HG02763 (cell line): ENCODE measurements around the gene RAD9B.
"Not testable (repeated sequence)": the region's sequence is repeated elsewhere in the genome, so short reads cannot be mapped to it uniquely, and the experiment has no call there.

Experiments
- ATAC-seq: cut with Tn5 transposase; IDR thresholded peaks from one replicate; pipeline ENCODE4 v1.9.1; 2021; ENCODE audit warnings: mild to moderate bottlenecking, moderate library complexity; ENCODE audit not compliant: unreplicated experiment

Gene RAD9B

GRCh38 chr12:110520876-110521712 lies 19.0 kb downstream of the RAD9B start:
- ATAC-seq = not testable (repeated sequence)

DNA sequence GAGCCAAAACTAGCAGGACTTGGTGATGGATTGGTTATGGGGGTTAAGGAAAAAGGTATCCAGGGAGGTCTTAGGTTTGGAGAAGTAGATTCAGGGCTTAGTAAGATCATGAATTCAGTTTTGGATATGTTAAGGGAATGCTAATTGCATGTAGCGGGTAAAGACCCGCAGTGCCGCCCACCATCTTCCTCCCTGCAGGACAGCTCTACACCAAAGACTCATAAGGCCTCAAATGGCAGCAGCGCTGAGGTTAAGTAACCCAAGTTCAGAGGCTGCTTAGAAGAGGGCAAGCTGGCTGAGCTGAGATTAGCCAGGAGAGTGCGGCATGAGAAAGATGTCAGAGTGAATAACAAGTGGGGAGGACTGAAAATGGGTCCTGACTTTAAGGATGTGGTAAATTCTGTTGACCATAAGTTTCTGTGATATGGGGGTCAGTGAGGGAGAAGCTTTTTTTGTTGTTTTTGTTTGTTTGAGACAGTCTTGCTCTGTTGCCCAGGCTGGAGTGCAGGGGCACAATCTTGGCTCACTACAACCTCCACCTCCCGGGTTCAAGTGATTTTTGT lies 26.2 kb downstream of the RAD9B start:
- ATAC-seq = no peak

DNA sequence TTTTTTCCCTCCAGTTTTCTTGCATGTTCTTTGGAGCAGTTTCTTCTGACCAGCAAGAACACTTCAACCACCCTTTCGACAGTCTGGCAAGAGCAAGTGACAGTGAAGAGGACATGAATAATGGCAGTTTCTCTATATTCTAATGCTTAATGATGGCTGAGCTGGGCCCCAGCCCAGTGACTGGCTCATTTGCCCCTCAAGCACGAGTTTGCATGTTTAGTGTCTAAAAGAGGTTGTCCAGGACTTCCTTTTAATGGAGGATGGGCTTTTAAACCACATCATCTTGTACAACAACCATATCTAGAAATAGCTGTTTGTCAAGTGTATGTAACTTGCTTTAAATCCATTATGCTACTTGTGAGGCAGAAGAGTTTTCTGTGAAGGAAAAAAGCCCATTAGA lies 28.4 kb downstream of the RAD9B start:
- no peak for ATAC-seq

DNA sequence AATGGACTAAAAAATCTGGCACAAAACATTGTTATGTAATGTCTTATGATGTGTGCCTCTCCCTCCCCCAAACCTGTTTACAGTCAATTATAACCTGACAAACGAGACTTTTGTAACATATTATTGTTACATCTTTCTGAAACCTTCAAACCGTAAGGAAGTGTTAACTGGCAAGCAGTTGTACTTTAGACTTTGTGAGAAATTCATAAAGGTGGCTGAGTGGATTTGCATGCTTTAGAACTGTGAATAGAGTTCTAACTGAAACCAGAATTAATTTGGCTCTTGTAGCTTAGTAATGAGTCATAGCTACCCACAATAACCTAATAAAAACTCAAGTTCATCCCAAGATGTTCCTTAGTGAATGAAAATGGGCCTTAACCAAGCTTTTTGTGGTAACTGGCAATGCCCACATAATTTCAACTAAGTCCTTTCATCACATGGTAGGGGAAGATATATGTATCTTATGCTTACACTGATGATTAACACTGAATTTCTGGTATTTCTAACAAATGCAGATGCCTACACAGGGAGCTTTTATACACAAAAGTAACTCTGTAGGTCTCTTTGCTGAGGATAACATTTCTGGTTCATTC lies 29.7 kb downstream of the RAD9B start:
- peak; percentile 79 for ATAC-seq

DNA sequence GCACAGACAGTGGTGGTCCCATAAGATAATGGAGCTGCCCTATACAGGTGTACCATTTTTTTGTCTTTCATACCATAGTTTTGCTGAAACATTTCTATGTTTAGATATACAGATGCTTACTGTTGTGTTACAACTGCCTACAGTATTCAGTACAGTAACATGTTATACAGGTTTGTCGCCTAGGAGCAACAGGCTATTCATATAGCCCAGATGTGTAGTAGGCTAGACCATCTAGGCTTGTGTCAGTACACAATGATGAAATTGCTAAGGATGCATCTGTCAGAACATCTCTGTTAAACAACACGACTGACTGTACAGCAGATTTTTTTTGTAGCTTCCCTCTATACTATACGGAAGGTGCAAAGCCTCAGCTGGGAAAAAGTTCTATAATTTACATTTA lies 30.5 kb downstream of the RAD9B start:
- ATAC-seq = no peak

DNA sequence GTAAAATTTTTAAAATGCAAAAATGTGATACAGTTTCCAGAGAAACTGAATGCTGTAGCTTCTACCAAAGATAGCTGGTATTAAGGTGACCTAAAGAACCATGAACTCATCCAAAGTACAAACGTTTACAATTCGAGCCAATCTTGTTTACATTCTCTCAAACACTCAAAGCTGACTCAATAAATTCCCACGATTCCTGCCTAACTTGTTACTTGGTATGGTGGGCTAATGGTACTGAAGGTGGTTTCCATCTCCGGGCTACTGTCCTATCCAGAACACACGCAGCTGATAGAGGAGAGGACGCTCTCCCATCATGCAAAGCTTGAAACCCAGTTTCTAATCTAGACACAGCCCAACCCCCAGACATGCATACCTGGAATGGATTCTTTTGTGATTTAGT lies 31.5 kb downstream of the RAD9B start:
- no peak for ATAC-seq

DNA sequence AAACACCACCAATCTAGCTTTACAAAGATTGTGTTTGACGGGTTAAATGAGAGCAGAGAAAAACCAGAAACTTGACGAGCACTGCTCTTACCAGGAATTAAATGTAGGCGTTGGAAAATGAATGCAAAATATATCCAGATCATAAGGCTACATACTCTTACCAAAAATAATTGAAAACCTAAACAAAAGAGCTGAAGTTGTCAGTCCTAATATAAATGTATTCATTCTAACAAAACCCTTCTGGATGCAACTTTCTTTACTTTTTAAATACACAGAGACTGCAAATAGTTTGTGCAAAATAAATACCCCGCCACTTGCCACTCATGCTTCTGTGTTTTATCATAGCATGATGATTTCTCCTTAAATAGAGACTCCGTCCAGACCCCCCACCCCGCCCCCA lies 32.7 kb downstream of the RAD9B start:
- ATAC-seq = no peak

DNA sequence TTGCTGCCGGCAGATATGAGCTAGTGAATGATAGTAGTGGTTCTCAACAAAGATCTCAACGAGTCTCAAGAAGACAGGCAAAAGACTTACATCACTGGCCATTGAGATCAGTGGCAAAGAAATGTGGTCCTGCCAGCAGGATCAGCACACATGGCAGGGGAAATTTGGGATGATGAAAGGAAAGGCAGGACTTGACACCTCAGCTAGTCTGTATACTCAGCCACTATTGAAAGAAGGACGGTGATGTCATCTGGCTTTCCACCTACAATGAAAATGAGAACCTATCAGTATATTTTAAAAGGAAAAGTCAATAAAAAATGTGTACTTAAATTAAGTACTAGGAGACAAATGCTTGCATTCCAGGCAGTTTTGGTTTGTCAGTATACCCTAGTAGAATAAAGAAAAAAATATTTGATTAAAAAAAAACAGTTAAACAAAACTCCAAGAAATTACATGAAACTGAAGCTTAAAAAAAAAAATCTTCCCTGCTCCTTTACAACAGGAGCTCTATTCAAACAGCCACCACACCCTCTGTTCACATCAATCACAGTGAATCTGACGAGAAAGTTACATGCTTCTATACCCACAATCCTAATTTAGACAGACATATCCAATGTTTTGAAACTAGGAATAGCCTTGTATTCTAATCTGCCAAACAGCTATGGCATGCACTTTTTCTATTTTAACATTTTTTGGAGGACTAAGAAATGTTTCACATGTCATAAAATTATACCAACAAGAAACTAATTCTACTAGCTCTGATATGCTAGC lies 34.9 kb downstream of the RAD9B start:
- no peak for ATAC-seq

GRCh38 chr12:110537605-110538409 lies 35.7 kb downstream of the RAD9B start:
- ATAC-seq = no peak

DNA sequence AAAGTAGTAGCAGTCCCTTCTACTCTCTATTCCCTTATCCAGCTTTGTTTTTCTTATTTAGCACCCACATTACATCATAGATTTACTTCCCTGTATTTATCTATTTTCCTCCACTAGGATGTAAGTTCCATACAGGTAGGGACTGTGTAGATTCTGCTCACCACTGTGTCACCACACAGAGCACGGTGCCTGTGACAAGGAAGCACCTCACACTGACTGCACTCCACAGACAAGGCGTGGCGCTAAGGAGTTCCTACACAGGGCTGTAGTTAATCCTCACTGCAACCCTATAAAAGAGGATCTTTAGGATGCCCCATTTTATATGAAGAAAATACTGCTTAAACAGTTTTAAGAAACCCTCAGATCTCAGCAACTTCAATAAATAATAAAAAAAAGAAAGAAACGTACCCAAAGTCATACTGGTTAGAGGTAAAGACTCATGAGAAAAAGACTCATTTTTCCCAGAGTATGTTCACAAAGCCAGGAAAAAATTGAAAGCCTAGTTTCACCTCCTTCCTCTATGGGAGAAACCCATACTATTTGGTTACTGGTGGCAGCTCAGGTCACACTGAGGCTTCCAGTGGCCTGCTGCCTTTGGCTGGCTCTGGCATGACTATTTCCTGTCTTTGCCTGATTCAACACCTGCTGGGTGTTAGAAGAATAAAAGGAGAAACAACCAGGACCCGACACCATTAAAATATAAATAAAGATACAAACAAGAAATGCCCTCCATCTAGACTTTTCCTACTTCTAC lies 36.9 kb downstream of the RAD9B start:
- ATAC-seq = no peak

GRCh38 chr12:110540048-110540447 lies 37.9 kb downstream of the RAD9B start:
- ATAC-seq = no peak

- no peak for ATAC-seq
Measured at GRCh38 chr12:110543252-110543959, 41.3 kb downstream of the RAD9B start.

- no peak for ATAC-seq
Measured at GRCh38 chr12:110543965-110544364, 41.8 kb downstream of the RAD9B start.

- not testable (repeated sequence) for ATAC-seq
Measured at GRCh38 chr12:110545259-110545658, 43.1 kb downstream of the RAD9B start.

DNA sequence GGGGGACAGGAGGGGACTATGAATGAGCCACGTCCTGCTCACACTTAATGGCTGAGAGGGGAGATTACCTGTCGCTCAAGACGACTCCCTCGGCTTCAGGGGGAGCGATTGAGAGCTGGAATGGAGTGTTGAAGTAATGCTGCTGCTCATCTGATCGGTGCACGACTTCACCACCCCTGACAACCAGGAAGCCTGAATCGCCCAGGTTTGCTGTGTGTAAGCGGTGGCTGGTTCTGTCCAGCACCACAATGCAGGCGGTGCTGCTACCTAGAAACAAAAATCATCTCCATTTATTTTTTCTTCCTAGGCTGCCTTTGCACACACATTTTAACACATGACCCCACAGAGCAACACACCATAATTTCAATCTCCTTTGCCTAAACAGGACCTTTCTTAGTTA lies 43.7 kb downstream of the RAD9B start:
- no peak for ATAC-seq

GRCh38 chr12:110546339-110546738 lies 44.2 kb downstream of the RAD9B start:
- no peak for ATAC-seq

- ATAC-seq = no peak
Measured at GRCh38 chr12:110547090-110547489, 45.0 kb downstream of the RAD9B start.

- no peak for ATAC-seq
Measured at GRCh38 chr12:110548678-110549077, 46.5 kb downstream of the RAD9B start.

- no peak for ATAC-seq
Measured at GRCh38 chr12:110549716-110550115, 47.6 kb downstream of the RAD9B start.
